GM18867 (cell line): ENCODE data around the gene ACKR4.
A peak's percentile ranks its signal among the peaks of the same experiment; 100 is the strongest.
"Not testable (repeated sequence)": the region's sequence is repeated elsewhere in the genome, so short reads cannot be mapped to it uniquely, and the experiment has no call there.

Source experiments
- ATAC-seq: cut with Tn5 transposase; IDR thresholded peaks from one replicate; pipeline ENCODE4 v1.9.1; 2021; ENCODE audit warnings: mild to moderate bottlenecking, moderate library complexity; ENCODE audit not compliant: unreplicated experiment

ACKR4 gene

GRCh38 chr3:132638706-132639105 is 41.6 kb downstream of the ACKR4 start:
- no peak for ATAC-seq

- ATAC-seq, result not testable (repeated sequence)
These were observed 44.4 kb downstream of the ACKR4 start for GRCh38 chr3:132641427-132641826.

DNA sequence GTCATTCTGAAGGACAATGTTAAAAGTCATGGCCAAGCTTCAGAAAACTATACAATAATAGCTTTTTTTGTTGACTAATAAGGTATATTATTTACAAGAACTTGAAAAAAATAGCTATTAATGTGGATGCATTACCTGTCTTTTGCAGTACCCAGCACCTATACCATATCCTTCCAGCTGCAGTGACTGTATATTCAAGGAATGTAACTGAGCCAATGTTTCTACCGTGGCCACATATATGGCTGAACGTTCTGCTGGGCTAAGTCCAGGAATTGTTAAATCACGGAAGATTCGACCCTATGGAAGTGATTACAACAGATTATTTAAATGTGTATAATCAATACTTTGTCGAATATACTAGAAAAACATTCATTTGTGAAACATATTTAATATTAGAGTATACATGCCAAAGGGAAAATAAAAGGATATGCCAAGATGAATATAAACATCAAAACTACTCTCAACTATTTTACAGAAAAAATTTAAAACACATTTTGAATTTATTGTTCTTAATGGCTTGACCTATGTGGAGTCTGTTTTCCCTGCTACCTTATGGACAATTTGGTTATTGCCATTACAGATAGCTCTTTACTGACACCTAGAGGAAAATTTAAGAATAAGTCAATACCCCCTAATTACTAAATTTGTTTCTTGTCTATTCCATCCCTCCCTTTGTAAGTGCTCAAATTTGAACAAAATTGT is 44.9 kb downstream of the ACKR4 start:
- ATAC-seq, result no peak

DNA sequence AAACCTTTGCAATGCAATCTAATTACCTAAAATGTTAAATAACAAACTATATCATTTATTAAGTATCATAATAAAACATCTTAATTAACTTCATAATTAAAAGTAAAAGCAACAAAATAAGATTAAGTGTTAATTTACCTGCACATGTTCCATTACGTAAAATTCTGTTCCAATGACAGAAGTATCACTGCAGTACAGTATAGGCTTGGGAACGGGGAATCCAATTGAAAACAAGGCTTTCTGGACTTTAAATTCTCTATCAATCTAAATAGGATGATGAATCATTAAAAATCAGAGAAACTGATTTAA is 45.4 kb downstream of the ACKR4 start:
- no peak for ATAC-seq

GRCh38 chr3:132643366-132643765 is 46.3 kb downstream of the ACKR4 start:
- no peak for ATAC-seq

- no peak for ATAC-seq
These were observed 48.0 kb downstream of the ACKR4 start for GRCh38 chr3:132645058-132645457.

GRCh38 chr3:132650153-132650552 is 53.1 kb downstream of the ACKR4 start:
- peak; percentile 58 for ATAC-seq
